ENCODE results near the gene ARMC9.

Gene ARMC9

DNA sequence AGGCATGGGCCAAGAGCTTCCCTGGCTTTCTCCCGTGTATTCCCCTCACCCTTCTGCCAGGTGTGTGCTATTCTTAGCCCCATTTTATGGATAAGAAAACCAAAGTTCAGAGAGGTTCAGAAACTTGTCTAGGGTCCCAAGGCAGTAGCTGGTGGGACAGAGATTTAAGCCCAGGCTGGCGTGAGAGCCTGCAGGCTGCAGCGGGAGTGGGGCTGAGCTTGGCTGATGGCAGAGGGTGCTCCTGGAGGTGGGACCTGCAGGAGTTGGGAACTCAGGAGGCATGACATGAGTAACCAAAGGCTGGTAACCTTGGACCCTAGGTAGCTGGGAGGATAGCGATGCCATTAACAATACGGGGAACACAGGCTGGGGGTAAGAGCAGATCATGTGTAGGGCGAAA is 109.8 kb downstream of the ARMC9 start:
- CTCF ChIA-PET = no interaction called here
- POLR2A ChIA-PET (ENCODE audit: low non-redundant PET) = no interaction called here

DNA sequence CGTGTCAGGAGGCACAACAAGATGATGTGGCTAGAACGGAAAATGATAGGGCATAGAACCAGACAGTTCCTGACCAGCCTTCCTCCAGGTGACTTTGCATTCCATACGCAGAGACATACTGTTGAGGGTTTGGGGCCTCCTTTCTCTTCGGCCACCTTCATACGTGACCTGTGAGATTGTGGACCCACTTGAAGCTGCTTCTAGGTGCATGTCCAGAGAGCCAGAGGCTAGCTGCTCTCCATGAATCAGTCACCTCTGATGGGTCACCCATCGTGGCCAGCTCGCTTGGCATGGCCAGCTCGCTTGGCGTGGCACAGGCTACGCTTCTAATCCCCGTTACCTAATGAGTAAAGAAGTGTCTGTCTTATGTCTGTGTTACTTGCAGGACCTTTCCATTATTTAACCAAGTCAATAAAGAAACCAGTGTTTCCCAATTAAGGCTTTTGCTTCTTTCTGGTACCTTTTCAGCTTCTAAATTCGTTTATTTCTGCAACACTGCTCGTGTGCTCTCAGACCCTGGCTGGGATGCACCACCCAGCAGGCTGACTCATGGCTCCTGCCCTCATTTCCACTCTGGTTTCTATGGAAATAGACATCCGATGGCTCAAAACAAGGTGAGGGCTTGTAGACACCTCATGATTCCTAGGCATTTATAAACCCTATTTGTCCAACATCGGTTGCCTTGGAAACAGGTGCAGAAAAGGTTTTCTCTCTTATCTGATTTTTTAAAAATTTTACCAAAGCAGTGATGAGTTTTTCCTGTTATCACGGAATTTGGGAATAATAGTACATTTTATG is 110.4 kb downstream of the ARMC9 start:
- DNase-seq (ENCODE audit: low spot score) = peak; percentile 69
- H3K27ac ChIP-seq = peak overlapping the region; percentile 56; the same call in 1 of the 2 replicates
- ChIA-PET POLR2A (ENCODE audit: low non-redundant PET) (no interaction called here), CTCF (no interaction called here)
- TF ChIP-seq, protein P1, sequence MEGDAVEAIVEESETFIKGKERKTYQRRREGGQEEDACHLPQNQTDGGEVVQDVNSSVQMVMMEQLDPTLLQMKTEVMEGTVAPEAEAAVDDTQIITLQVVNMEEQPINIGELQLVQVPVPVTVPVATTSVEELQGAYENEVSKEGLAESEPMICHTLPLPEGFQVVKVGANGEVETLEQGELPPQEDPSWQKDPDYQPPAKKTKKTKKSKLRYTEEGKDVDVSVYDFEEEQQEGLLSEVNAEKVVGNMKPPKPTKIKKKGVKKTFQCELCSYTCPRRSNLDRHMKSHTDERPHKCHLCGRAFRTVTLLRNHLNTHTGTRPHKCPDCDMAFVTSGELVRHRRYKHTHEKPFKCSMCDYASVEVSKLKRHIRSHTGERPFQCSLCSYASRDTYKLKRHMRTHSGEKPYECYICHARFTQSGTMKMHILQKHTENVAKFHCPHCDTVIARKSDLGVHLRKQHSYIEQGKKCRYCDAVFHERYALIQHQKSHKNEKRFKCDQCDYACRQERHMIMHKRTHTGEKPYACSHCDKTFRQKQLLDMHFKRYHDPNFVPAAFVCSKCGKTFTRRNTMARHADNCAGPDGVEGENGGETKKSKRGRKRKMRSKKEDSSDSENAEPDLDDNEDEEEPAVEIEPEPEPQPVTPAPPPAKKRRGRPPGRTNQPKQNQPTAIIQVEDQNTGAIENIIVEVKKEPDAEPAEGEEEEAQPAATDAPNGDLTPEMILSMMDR (conservative IDR thresholded peaks at IDR 0.05; ENCODE audit: low read depth) = no peak

More for the DNA sequence above, 109.8 kb downstream of the ARMC9 start:
- peak overlapping the region; percentile 56; the same call in 1 of the 2 replicates for H3K27ac ChIP-seq
- no peak for DNase-seq (ENCODE audit: low spot score)
- TF ChIP-seq, protein P1 (conservative IDR thresholded peaks at IDR 0.05; ENCODE audit: low read depth) = no peak

DNA sequence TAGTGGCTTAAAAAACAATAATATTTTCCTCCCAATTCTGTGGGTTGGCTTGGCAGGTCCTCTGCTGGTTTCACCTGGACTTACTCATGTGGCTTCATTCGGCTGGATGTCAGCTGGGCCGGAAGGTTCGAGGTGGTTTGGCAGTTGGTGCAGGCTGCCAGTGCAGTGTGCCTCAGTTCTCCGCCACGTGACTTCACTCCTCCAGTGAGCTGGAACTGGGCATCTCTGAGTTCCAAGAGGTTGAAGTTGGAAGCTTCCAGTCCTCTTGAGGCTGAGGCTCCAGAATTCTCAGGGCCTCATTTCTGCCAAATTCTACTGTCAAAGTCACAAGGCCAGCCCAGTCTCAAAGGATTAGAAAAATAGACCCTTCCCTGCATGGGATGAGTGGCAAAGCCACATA is 113.6 kb downstream of the ARMC9 start:
- H3K27ac ChIP-seq = no peak overlapping the region
- CTCF ChIA-PET = interaction anchor here (0.6 kb wide), 1 partner anchor 88 kb away, joined by 5 read pairs; no protein-coding TSS in a partner anchor
- POLR2A ChIA-PET (ENCODE audit: low non-redundant PET) = no interaction called here
- TF ChIP-seq, protein P1 (conservative IDR thresholded peaks at IDR 0.05; ENCODE audit: low read depth) = no peak
- DNase-seq (ENCODE audit: low spot score) = no peak

DNA sequence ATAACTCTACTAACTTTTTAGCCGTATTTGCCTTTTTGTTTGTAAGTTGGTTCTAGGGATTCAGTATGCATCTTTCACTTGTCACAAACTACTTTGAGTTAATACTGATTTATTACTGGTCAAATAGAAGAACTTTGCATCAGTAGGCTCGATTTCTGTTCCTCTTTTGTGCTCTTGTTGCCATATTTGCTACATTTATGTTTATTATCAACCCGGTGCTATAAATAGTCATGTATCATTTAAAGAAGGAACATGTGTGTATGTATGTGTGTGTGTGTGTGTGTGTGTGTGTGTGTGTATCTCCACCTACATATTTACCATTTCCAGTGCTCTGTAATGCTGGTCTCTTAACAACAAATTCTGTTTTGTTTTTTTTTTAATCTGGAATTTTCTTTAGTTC is 117.5 kb downstream of the ARMC9 start:
- no peak for DNase-seq (ENCODE audit: low spot score)
- TF ChIP-seq, protein P1 (conservative IDR thresholded peaks at IDR 0.05; ENCODE audit: low read depth) = no peak
- CTCF ChIA-PET = no interaction called here
- POLR2A ChIA-PET (ENCODE audit: low non-redundant PET) = no interaction called here
- H3K27ac ChIP-seq = no peak overlapping the region

DNA sequence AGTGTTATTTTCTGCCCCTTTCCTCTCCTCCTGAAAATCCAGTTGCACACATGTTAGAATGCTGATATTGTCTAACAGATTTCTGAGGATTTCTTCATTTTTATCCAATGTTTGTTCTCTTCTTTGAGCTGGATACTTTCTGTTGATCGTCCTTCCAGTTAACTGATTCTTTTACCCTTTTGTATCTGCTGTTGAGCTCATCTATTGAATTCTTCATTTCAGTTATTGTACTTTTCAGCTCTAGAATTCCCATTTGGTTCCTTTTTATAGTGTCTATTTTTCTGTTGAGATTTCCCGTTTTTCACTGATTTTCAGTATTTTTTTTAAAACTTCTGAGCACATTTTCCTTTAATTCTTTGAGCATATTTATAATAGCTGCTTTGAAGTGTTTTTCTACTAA is 119.1 kb downstream of the ARMC9 start:
- TF ChIP-seq, protein P1 (conservative IDR thresholded peaks at IDR 0.05; ENCODE audit: low read depth) = no peak
- no peak for DNase-seq (ENCODE audit: low spot score)
- ChIA-PET CTCF (no interaction called here), POLR2A (ENCODE audit: low non-redundant PET) (no interaction called here)
- no peak overlapping the region for H3K27ac ChIP-seq

DNA sequence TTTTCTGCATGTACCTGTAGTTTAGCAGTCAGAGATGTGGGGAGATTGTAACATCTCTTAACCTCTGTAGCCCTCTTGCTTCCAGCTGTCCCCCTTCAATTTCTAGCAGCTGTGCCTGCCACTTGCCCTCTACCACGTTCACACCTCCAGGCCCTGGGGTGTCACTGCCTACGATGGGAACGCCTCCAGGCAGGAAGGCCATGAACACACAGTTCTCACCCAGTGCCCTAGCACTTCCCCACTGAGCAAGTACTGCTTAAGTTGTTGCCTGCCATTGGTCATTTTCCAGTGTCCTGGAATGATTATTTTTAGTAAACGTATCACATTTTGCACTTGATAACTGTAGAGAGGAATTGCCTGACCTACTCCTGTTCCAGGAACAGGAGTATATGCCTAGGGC is 120.0 kb downstream of the ARMC9 start:
- H3K27ac ChIP-seq = no peak overlapping the region
- DNase-seq (ENCODE audit: low spot score) = no peak
- TF ChIP-seq, protein P1 (conservative IDR thresholded peaks at IDR 0.05; ENCODE audit: low read depth) = no peak
- POLR2A ChIA-PET (ENCODE audit: low non-redundant PET) = no interaction called here
- CTCF ChIA-PET = no interaction called here

All from RWPE1 (cell line).